Spleen (tissue), 11 donors: ENCODE results near the gene EIF5A. TPM values are rescaled to one million over a fixed set of nuclear protein-coding genes. Genes with fewer than 3 reads are reported as not detected.

Source experiments
- DNase-seq: peaks from one replicate; pipeline ENCODE4 v3.0.0-alpha.2; 2020
- H3K27ac ChIP-seq, 8 donors: fragments of 200-600 bp; sonication (generic) in 7 of 8; 1 replicate in 4 of 8; 2 replicates in 4 of 8; pipeline versions ENCODE4 v1.5.0 to v1.8.0; 2016 to 2021; ENCODE audit warnings: inconsistent platforms in 4 of 8, mild to moderate bottlenecking in 4 of 8, moderate library complexity in 1 of 8
- H3K27me3 ChIP-seq, 7 donors: fragments of 200-600 bp; sonication (generic) in 6 of 7; replicated peaks in 1 of 7; 1 replicate in 4 of 7; 2 replicates in 3 of 7; pipeline versions ENCODE4 v1.5.0 to v1.8.0; 2016 to 2021; ENCODE audit warnings: inconsistent platforms in 3 of 7, mild to moderate bottlenecking in 1 of 7
- H3K36me3 ChIP-seq, 6 donors: fragments of 200-600 bp; sonication (generic) in 5 of 6; 1 replicate in 4 of 6; 2 replicates in 2 of 6; pipeline versions ENCODE4 v1.5.0 to v1.8.0; 2016 to 2021; ENCODE audit warnings: inconsistent platforms in 2 of 6
- H3K4me1 ChIP-seq, 6 donors: fragments of 200-600 bp; sonication (generic) in 5 of 6; 1 replicate in 3 of 6; 2 replicates in 3 of 6; pipeline versions ENCODE4 v1.5.0 to v1.8.0; 2016 to 2021; ENCODE audit warnings: inconsistent platforms in 3 of 6
- H3K4me3 ChIP-seq, 8 donors: fragments of 200-600 bp; sonication (generic) in 7 of 8; 1 replicate in 4 of 8; 2 replicates in 4 of 8; pipeline versions ENCODE4 v1.5.0 to v1.8.0; 2016 to 2021; ENCODE audit warnings: inconsistent platforms in 4 of 8, mild to moderate bottlenecking in 4 of 8, moderate library complexity in 2 of 8
- H3K9me3 ChIP-seq, 8 donors: fragments of 200-600 bp; sonication (generic) in 7 of 8; 1 replicate in 4 of 8; 2 replicates in 4 of 8; pipeline versions ENCODE4 v1.5.0 to v1.8.0; 2016 to 2021; ENCODE audit warnings: inconsistent platforms in 4 of 8
- POLR2A ChIP-seq, 3 donors: fragments of 450-650 bp; IDR thresholded peaks; one replicate each; pipeline ENCODE4 v1.5.1; 2017; ENCODE audit warnings: antibody characterized with exemption in 3 of 3, mild to moderate bottlenecking in 1 of 3
- POLR2AphosphoS5 ChIP-seq, 3 donors: sonication (generic); formaldehyde crosslinking; IDR thresholded peaks; one replicate each; pipeline ENCODE4 v1.5.1; 2017; ENCODE audit warnings: antibody characterized with exemption in 3 of 3
- WGBS, 5 donors: extraction: QIAGEN DNeasy Blood & Tissue Kit in 3 of 5; methylation state at CpG; one replicate each; pipeline versions ENCODE4 v1.1.5 to v1.1.7; 2013 to 2018; 5-methylcytosine and 5-hydroxymethylcytosine counted together
- intact Hi-C: fragments of 100-400 bp; cut with DNase I; formaldehyde crosslinking; loops from one replicate; pipeline ENCODE4 v1.15.0; 2023; ENCODE audit warnings: low total_unique reads
- polyA plus RNA-seq, 3 donors: library from polyadenylated mRNA; stranded (reverse); fragments of 200-250 nt; gene quantifications; one replicate each; pipeline ENCODE4 v1.2.1, GENCODE V29; 2013
- total RNA-seq, 7 donors: library from RNA; depleted of rRNA in 3 of 7; stranded (reverse); fragments of >200 nt in 3 of 7; fragmentation: NEBNext Ultra II Directional in 4 of 7; extraction: Animal tissue kit (Norgen Biotek cat#: 25700) in 4 of 7; gene quantifications; one replicate each; pipeline versions ENCODE4 v1.1.0 to v1.2.1, GENCODE V29; 2016 to 2021
- TF ChIP-seq, protein P1 (sequence below), 11 experiments: fragments of 200-600 bp in 7 of 11; fragments of 450-650 bp in 4 of 11; sonication (generic) in 4 of 11; IDR thresholded peaks in 8 of 11; conservative IDR thresholded peaks in 3 of 11; 1 replicate in 7 of 11; 2 replicates in 4 of 11; pipeline versions ENCODE4 v1.4.0 to v1.8.0; 2016 to 2021; ENCODE audit warnings: antibody characterized with exemption in 11 of 11, inconsistent platforms in 4 of 11, mild to moderate bottlenecking in 1 of 11
- donor health status: healthy with polysubstance abuse.
- donor health status: DM: no; HTN: no; CAD: no; lungs with moderate emphysema.
- donor health status: DM: no; HTN: no; CAD: no.
- donor health status: Bipolar disorder and iron deficiency.
- donor health status: healthy.
- donor health status: DM: no; HTN: no; CAD: no.
- donor health status: DM: yes; HTN: yes; CAD: no.

EIF5A gene
- total and polyA plus RNA-seq, 10 donors: 117 to 426 (median 268) TPM

DNA sequence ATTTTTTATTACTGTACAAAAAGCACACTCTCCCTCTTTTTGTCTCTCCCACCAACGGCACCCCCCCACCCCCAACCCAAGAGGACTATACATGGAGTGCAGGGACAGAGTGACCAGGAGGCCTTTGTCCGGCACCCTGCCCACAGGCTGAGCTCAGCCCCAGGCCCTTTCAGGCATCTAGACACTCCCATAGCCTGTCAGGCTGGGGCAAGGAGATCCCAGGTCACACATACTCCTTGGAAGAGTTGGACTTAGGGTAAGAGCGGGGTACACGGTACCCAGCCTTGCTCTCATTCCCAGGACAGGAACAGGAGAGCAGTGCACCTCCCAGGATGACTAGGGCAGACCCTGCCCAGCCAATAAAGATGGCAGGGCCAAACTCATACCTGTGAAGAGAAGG is 47.3 kb upstream of the EIF5A start:
- H3K4me1 ChIP-seq: peaks cover 22 to 38% (median 35%) of the 10 kb centered on the region in 6 donors
- H3K9me3 ChIP-seq: no peaks in the 10 kb centered on the region
- peaks cover 0 to 50% (median 30%) of the 10 kb centered on the region in 6 donors for H3K36me3 ChIP-seq
- DNase-seq: no peak
- no peak overlapping the region for H3K4me3 ChIP-seq
- WGBS, 5 donors: 72 to 93% (median 86%) methylated on average over 2 to 4 of the region's 4 CpGs
- TF ChIP-seq POLR2A (IDR thresholded peaks at IDR 0.05): no peak
- no peak for TF ChIP-seq POLR2AphosphoS5 (IDR thresholded peaks at IDR 0.05)
- TF ChIP-seq, protein P1, sequence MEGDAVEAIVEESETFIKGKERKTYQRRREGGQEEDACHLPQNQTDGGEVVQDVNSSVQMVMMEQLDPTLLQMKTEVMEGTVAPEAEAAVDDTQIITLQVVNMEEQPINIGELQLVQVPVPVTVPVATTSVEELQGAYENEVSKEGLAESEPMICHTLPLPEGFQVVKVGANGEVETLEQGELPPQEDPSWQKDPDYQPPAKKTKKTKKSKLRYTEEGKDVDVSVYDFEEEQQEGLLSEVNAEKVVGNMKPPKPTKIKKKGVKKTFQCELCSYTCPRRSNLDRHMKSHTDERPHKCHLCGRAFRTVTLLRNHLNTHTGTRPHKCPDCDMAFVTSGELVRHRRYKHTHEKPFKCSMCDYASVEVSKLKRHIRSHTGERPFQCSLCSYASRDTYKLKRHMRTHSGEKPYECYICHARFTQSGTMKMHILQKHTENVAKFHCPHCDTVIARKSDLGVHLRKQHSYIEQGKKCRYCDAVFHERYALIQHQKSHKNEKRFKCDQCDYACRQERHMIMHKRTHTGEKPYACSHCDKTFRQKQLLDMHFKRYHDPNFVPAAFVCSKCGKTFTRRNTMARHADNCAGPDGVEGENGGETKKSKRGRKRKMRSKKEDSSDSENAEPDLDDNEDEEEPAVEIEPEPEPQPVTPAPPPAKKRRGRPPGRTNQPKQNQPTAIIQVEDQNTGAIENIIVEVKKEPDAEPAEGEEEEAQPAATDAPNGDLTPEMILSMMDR (IDR thresholded peaks at IDR 0.05 in 8 of 11, conservative IDR thresholded peaks at IDR 0.05 in 3 of 11): no peak
- peaks cover 3 to 50% (median 27%) of the 10 kb centered on the region in 7 donors for H3K27me3 ChIP-seq
- peak overlapping the region in 1 of 8 donors; percentile 81 for H3K27ac ChIP-seq
- intact Hi-C loops: no loop called here

- Histone ChIP-seq H3K27ac (peak overlapping the region in 6 of 8 donors; percentile 25 to 81 (median 53)), H3K36me3 (peaks cover 0 to 44% (median 23%) of the 10 kb centered on the region in 6 donors), H3K27me3 (peaks cover 3 to 56% (median 27%) of the 10 kb centered on the region in 7 donors), H3K4me3 (peak overlapping the region; percentile 32 to 78 (median 49)), H3K4me1 (peaks cover 22 to 38% (median 35%) of the 10 kb centered on the region in 6 donors), H3K9me3 (no peaks in the 10 kb centered on the region)
- intact Hi-C loops: no loop called here
- DNase-seq: peak; percentile 86
- TF ChIP-seq POLR2A (IDR thresholded peaks at IDR 0.05): no peak
- TF ChIP-seq POLR2AphosphoS5 (IDR thresholded peaks at IDR 0.05): peak; percentile 50 to 78 (median 59)
- 8 to 18% (median 11%) methylated on average over 28 to 54 of the region's 54 CpGs for WGBS, 5 donors
Measured at GRCh38 chr17:7260651-7261378, 46.6 kb upstream of the EIF5A start.

DNA sequence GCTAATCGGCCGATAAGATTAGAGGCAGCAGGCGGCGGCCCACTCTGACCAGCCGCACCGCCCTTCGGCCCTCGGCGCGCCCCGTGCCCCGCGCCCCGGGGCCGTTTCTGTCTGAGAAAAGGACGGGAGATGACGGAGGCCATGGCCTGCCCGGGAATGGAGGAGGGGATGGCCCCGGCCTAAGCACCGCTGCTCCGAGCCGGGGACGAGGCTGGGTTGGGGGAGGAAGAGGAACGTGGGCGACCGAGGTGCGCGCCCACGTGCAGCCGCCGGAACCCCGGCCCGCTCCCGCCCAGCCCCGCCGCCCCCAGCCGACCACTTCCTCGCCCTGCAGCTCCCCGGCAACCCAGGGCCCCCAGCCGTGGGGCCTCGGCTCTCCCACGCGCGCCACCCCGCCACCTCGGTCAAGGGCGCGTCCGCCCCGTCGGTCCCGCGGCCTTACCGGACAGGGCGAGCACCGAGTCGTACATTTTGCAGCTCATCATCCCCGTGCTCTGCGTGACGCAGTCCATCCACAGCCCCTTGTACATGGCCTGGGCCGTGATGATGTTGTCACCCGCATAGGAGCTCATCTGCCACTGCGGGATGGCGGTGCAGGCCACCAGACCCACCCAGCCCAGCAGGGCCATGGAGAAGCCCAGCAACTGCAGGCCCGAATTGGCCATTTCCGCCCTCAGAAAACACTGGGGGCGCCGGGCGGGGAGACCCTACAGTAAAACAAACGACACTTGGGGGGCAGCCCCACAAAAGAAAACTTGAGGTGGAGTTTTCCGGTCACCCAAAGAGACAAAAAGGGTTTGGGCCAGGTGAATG is 45.8 kb upstream of the EIF5A start:
- Histone ChIP-seq H3K27me3 (peaks cover 3 to 64% (median 27%) of the 10 kb centered on the region in 7 donors), H3K4me1 (peaks cover 22 to 38% (median 35%) of the 10 kb centered on the region in 6 donors), H3K4me3 (peak overlapping the region; percentile 32 to 78 (median 49)), H3K36me3 (peaks cover 0 to 36% (median 15%) of the 10 kb centered on the region in 6 donors), H3K27ac (peak overlapping the region in 6 of 8 donors; percentile 25 to 81 (median 53)), H3K9me3 (no peaks in the 10 kb centered on the region)
- TF ChIP-seq, protein P1 (IDR thresholded peaks at IDR 0.05 in 8 of 11, conservative IDR thresholded peaks at IDR 0.05 in 3 of 11): no peak
- no peak for TF ChIP-seq POLR2A (IDR thresholded peaks at IDR 0.05)
- no peak for TF ChIP-seq POLR2AphosphoS5 (IDR thresholded peaks at IDR 0.05)
- 7 to 11% (median 9%) methylated on average over 36 to 71 of the region's 71 CpGs for WGBS, 5 donors
- DNase-seq: peak; percentile 87
- intact Hi-C loops: no loop called here

GRCh38 chr17:7262192-7262934 is 45.1 kb upstream of the EIF5A start, which contains the start of gene CLDN7:
Gene CLDN7, minus strand, starts transcription at chr17:7262478. Its CDS starts 435 bp downstream, at chr17:7262043.
- intact Hi-C loops: no loop called here
- peaks cover 22 to 38% (median 35%) of the 10 kb centered on the region in 6 donors for H3K4me1 ChIP-seq
- peaks cover 3 to 70% (median 27%) of the 10 kb centered on the region in 7 donors for H3K27me3 ChIP-seq
- peak within 1 kb of the TSS in 6 of 8 donors; percentile 25 to 81 (median 53) for H3K27ac ChIP-seq
- peaks cover 0 to 28% (median 11%) of the 10 kb centered on the region in 6 donors for H3K36me3 ChIP-seq
- H3K9me3 ChIP-seq: no peaks in the 10 kb centered on the region
- no peak for TF ChIP-seq POLR2A (IDR thresholded peaks at IDR 0.05)
- TF ChIP-seq, protein P1 (IDR thresholded peaks at IDR 0.05 in 8 of 11, conservative IDR thresholded peaks at IDR 0.05 in 3 of 11): no peak
- TF ChIP-seq POLR2AphosphoS5 (IDR thresholded peaks at IDR 0.05): no peak
- H3K4me3 ChIP-seq: peak within 1 kb of the TSS; percentile 32 to 78 (median 49)
- no peak for DNase-seq
- 6 to 13% (median 10%) methylated on average over 39 to 64 of the region's 64 CpGs for WGBS, 5 donors
